Measurements from ENCODE around the gene GNAQ. TPM values are rescaled to one million over a fixed set of nuclear protein-coding genes. Genes with fewer than 3 reads are reported as not detected.

GNAQ gene
- total and polyA plus RNA-seq, 2 of the 4 experiments (the other 2 are of a cell fraction) = 23.1 to 50.7 TPM

GRCh38 chr9:77854916-77855311, 176.7 kb downstream of the GNAQ start:
- Histone ChIP-seq H2BK20ac (ENCODE audit: low read depth, low read length) (no peak overlapping the region), H3K4ac (ENCODE audit: low read depth, low read length) (no peak overlapping the region), H3K56ac (ENCODE audit: extremely low read depth, insufficient read depth, low read length) (no peak overlapping the region), H3K9me1 (ENCODE audit: insufficient read depth, low read length) (peaks cover 12% of the 10 kb centered on the region), H3K27me3 (ENCODE audit: control insufficient read depth, insufficient read depth, low read length) (no peaks in the 10 kb centered on the region), H3K4me1 (ENCODE audit: control insufficient read depth, insufficient read depth, low read length) (peaks cover 13% of the 10 kb centered on the region), H4K5ac (ENCODE audit: low read depth, low read length) (no peak overlapping the region), H2AFZ (replicated peaks; ENCODE audit: low read length, poor library complexity) (no peak overlapping the region), H4K91ac (ENCODE audit: insufficient read depth, low read depth, low read length) (no peak overlapping the region), H3K14ac (replicated peaks; ENCODE audit: low read depth, low read length) (no peak overlapping the region), H2AK5ac (ENCODE audit: low read depth, low read length) (no peak overlapping the region), H3K9ac (ENCODE audit: low read depth, low read length) (no peak overlapping the region), H3K4me3 (ENCODE audit: insufficient read depth, low read depth, low read length) (no peak overlapping the region), H2BK120ac (ENCODE audit: low read depth, low read length) (no peak overlapping the region), H3K4me2 (ENCODE audit: low read depth, low read length) (no peak overlapping the region), H3K18ac (ENCODE audit: low read depth, low read length) (no peak overlapping the region), H3K23ac (ENCODE audit: low read depth, low read length) (no peak overlapping the region), H2BK15ac (ENCODE audit: low read depth, low read length) (no peak overlapping the region), H3K36me3 (ENCODE audit: control insufficient read depth, insufficient read depth, low read length) (no peaks in the 10 kb centered on the region), H3K27ac (ENCODE audit: insufficient read depth, low read length) (no peak overlapping the region), H2BK5ac (ENCODE audit: low read depth, low read length, poor library complexity, severe bottlenecking) (no peak overlapping the region), H3K79me1 (ENCODE audit: low read depth in 1 of 2, low read length in 2 of 2) (peaks cover 11 to 41% of the 10 kb centered on the region in 2 experiments; a peak in 3 of 4 replicates), H4K8ac (ENCODE audit: low read depth in 2 of 2, low read length in 2 of 2) (no peak overlapping the region), H4K20me1 (ENCODE audit: insufficient read depth, low read length) (peaks cover 10% of the 10 kb centered on the region; the same call in 1 of the 2 replicates), H3K9me3 (ENCODE audit: control insufficient read depth, insufficient read depth, low read length) (no peaks in the 10 kb centered on the region; the same call in 1 of the 2 replicates), H2AK9ac (replicated peaks; ENCODE audit: low read depth, low read length, poor library complexity) (no peak overlapping the region)
- WGBS, 2 experiments (ENCODE audit: extremely low coverage in 2 of 2, insufficient read length in 1 of 2) = no CpG with 5 or more reads among the region's 1 CpG
- CTCF ChIA-PET = no interaction called here
- in situ Hi-C loops (cut with MboI; ENCODE audit: low sequenced_read_pairs) (no loop called here), intact Hi-C loops (cut with micrococcal nuclease) (no loop called here), dilution Hi-C loops (cut with HindIII; ENCODE audit: low sequenced_read_pairs, unreplicated experiment) (no loop called here)
- no TSS peak for BruUV-seq (replicated peaks)
- TF ChIP-seq BHLHE40 (IDR thresholded peaks at IDR 0.05; ENCODE audit: low read depth, low read length) (no peak), ELK1 (IDR thresholded peaks at IDR 0.05; ENCODE audit: borderline replicate concordance, low read depth, low read length) (no peak), RAD21 (IDR thresholded peaks at IDR 0.05; ENCODE audit: low read length) (no peak), NFE2L2 (IDR thresholded peaks at IDR 0.05; ENCODE audit: low read depth, low read length) (no peak), MAZ (IDR thresholded peaks at IDR 0.05; ENCODE audit: borderline replicate concordance, low read depth, low read length) (no peak), RFX5 (IDR thresholded peaks at IDR 0.05; ENCODE audit: low read depth, low read length) (no peak), POLR2A (IDR thresholded peaks at IDR 0.05; ENCODE audit: low read depth, low read length) (no peak)
- POLR2A ChIA-PET (ENCODE audit: unreplicated experiment) = no interaction called here
- no peak for DNase-seq
- no peak for ATAC-seq (ENCODE audit: low read depth)

Data from IMR-90 (cell line).